Tibial artery (tissue), 4 donors: ENCODE results near the gene DNAJB13.

Experiments used
- DNase-seq, 2 donors: peaks; one replicate each; pipeline ENCODE4 v3.0.0-alpha.2; 2019
- H3K27ac ChIP-seq, 2 donors: fragments of 200-600 bp; sonication (generic) in 1 of 2; 1 replicate in 1 of 2; 2 replicates in 1 of 2; pipeline ENCODE4 v1.5.1; 2018 to 2019; ENCODE audit warnings: mild to moderate bottlenecking in 1 of 2
- H3K27me3 ChIP-seq, 2 donors: fragments of 200-600 bp; sonication (generic) in 1 of 2; one replicate each; pipeline versions ENCODE4 v1.5.1 to v1.6.0; 2016 to 2019
- H3K36me3 ChIP-seq, 3 donors: fragments of 200-600 bp; sonication (generic) in 2 of 3; one replicate each; pipeline ENCODE4 v1.5.1; 2016 to 2019; ENCODE audit warnings: mild to moderate bottlenecking in 2 of 3
- H3K4me1 ChIP-seq, 4 donors: fragments of 200-600 bp; sonication (generic) in 2 of 4; 1 replicate in 3 of 4; 2 replicates in 1 of 4; pipeline ENCODE4 v1.5.1; 2016 to 2019
- H3K4me3 ChIP-seq, 2 donors: fragments of 200-600 bp; sonication (generic) in 1 of 2; 1 replicate in 1 of 2; 2 replicates in 1 of 2; pipeline ENCODE4 v1.5.1; 2018 to 2019; ENCODE audit warnings: mild to moderate bottlenecking in 2 of 2
- H3K9me3 ChIP-seq, 3 donors: fragments of 200-600 bp; sonication (generic) in 1 of 3; one replicate each; pipeline ENCODE4 v1.5.1; 2016 to 2019
- CTCF ChIP-seq, 2 experiments: fragments of 200-600 bp in 1 of 2; fragments of 450-650 bp in 1 of 2; IDR thresholded peaks; one replicate each; pipeline ENCODE4 v1.5.1; 2017 to 2019; ENCODE audit warnings: antibody characterized with exemption in 2 of 2, mild to moderate bottlenecking in 1 of 2, moderate library complexity in 1 of 2
- intact Hi-C: fragments of 100-400 bp; cut with DNase I; formaldehyde crosslinking; loops from one replicate; pipeline ENCODE4 v1.15.0; 2023; ENCODE audit warnings: low total_unique reads

Gene DNAJB13

GRCh38 chr11:74006743-74007304, 56.0 kb downstream of the DNAJB13 start:
- Histone ChIP-seq H3K27ac (no peak overlapping the region), H3K36me3 (peaks cover 14 to 54% (median 15%) of the 10 kb centered on the region in 3 donors), H3K9me3 (no peaks in the 10 kb centered on the region), H3K4me3 (no peak overlapping the region), H3K27me3 (no peaks in the 10 kb centered on the region), H3K4me1 (no peaks in the 10 kb centered on the region)
- no peak for DNase-seq
- intact Hi-C loops: no loop called here
- TF ChIP-seq CTCF (IDR thresholded peaks at IDR 0.05): no peak

GRCh38 chr11:74007691-74008372, 57.0 kb downstream of the DNAJB13 start:
- intact Hi-C loops: no loop called here
- no peaks in the 10 kb centered on the region for H3K4me1 ChIP-seq
- no peaks in the 10 kb centered on the region for H3K9me3 ChIP-seq
- H3K27ac ChIP-seq: no peak overlapping the region
- H3K27me3 ChIP-seq: no peaks in the 10 kb centered on the region
- no peak overlapping the region for H3K4me3 ChIP-seq
- peaks cover 9 to 53% (median 16%) of the 10 kb centered on the region in 3 donors for H3K36me3 ChIP-seq
- no peak for TF ChIP-seq CTCF (IDR thresholded peaks at IDR 0.05)
- no peak for DNase-seq

GRCh38 chr11:74008373-74009229, 57.8 kb downstream of the DNAJB13 start, which contains the start of gene UCP3:
Gene UCP3 (minus strand): TSS chr11:74009085. CDS start chr11:74007042, 2,043 bp downstream.
- no peak for DNase-seq
- peaks cover 7 to 52% (median 14%) of the 10 kb centered on the region in 3 donors for H3K36me3 ChIP-seq
- H3K4me3 ChIP-seq: no peak within 1 kb of the TSS
- no peak within 1 kb of the TSS for H3K27ac ChIP-seq
- no peaks in the 10 kb centered on the region for H3K27me3 ChIP-seq
- no peak for TF ChIP-seq CTCF (IDR thresholded peaks at IDR 0.05)
- no peaks in the 10 kb centered on the region for H3K4me1 ChIP-seq
- intact Hi-C loops: no loop called here
- no peaks in the 10 kb centered on the region for H3K9me3 ChIP-seq

GRCh38 chr11:74009230-74009547, 58.4 kb downstream of the DNAJB13 start:
- no peak for DNase-seq
- Histone ChIP-seq H3K27ac (no peak overlapping the region), H3K36me3 (peaks cover 5 to 52% (median 14%) of the 10 kb centered on the region in 3 donors), H3K9me3 (no peaks in the 10 kb centered on the region), H3K27me3 (no peaks in the 10 kb centered on the region), H3K4me1 (no peaks in the 10 kb centered on the region), H3K4me3 (no peak overlapping the region)
- TF ChIP-seq CTCF (IDR thresholded peaks at IDR 0.05): no peak
- intact Hi-C loops: no loop called here

- Histone ChIP-seq H3K4me1 (no peaks in the 10 kb centered on the region), H3K36me3 (peaks cover 5 to 51% (median 14%) of the 10 kb centered on the region in 3 donors), H3K27me3 (no peaks in the 10 kb centered on the region), H3K4me3 (no peak overlapping the region), H3K27ac (no peak overlapping the region), H3K9me3 (no peaks in the 10 kb centered on the region)
- no peak for TF ChIP-seq CTCF (IDR thresholded peaks at IDR 0.05)
- intact Hi-C loops: no loop called here
- no peak for DNase-seq
Observed at GRCh38 chr11:74009675-74010305, 59.0 kb downstream of the DNAJB13 start.
